Measurements from ENCODE around the gene CDRT4.

Gene CDRT4

GRCh38 chr17:15412606-15413005 lies 54.8 kb downstream of the CDRT4 start:
- ChIA-PET POLR2A (ENCODE audit: low non-redundant PET) (no interaction called here), CTCF (no interaction called here)

GRCh38 chr17:15411384-15412198 lies 55.8 kb downstream of the CDRT4 start:
- TF ChIP-seq CTCF (conservative IDR thresholded peaks at IDR 0.05; ENCODE audit: low read depth), result no peak
- ChIA-PET POLR2A (ENCODE audit: low non-redundant PET) (no interaction called here), CTCF (interaction anchor here (0.6 kb wide), 1 partner anchor 85 kb away, joined by 3 read pairs; no protein-coding TSS in a partner anchor)
- DNase-seq (ENCODE audit: low spot score), result no peak
- no peak overlapping the region for H3K27ac ChIP-seq

More at GRCh38 chr17:15412606-15413005, 54.8 kb downstream of the CDRT4 start:
- TF ChIP-seq CTCF (conservative IDR thresholded peaks at IDR 0.05; ENCODE audit: low read depth), result no peak
- no peak overlapping the region for H3K27ac ChIP-seq
- no peak for DNase-seq (ENCODE audit: low spot score)

- no peak for TF ChIP-seq CTCF (conservative IDR thresholded peaks at IDR 0.05; ENCODE audit: low read depth)
- DNase-seq (ENCODE audit: low spot score), result peak; percentile 42
- ChIA-PET POLR2A (ENCODE audit: low non-redundant PET) (no interaction called here), CTCF (no interaction called here)
- H3K27ac ChIP-seq, result 0 out of 2 replicates have a peak overlapping the region, but pooled peaks have one; percentile 32
Measured at GRCh38 chr17:15409721-15410250, 57.6 kb downstream of the CDRT4 start.

- no peak for DNase-seq (ENCODE audit: low spot score)
- ChIA-PET POLR2A (ENCODE audit: low non-redundant PET) (no interaction called here), CTCF (interaction anchor here (0.6 to 0.7 kb wide), 2 partner anchors 35 to 161 kb away, joined by 3 to 4 read pairs; no protein-coding TSS in a partner anchor)
- no peak overlapping the region for H3K27ac ChIP-seq
- TF ChIP-seq CTCF (conservative IDR thresholded peaks at IDR 0.05; ENCODE audit: low read depth), result no peak
Measured at GRCh38 chr17:15408803-15409202, 58.6 kb downstream of the CDRT4 start.

GRCh38 chr17:15406081-15406480 lies 61.3 kb downstream of the CDRT4 start:
- ChIA-PET POLR2A (ENCODE audit: low non-redundant PET) (no interaction called here), CTCF (interaction anchor here (0.7 kb wide), 1 partner anchor 148 kb away, joined by 3 read pairs; no protein-coding TSS in a partner anchor)
- no peak overlapping the region for H3K27ac ChIP-seq
- DNase-seq (ENCODE audit: low spot score), result no peak
- no peak for TF ChIP-seq CTCF (conservative IDR thresholded peaks at IDR 0.05; ENCODE audit: low read depth)

- POLR2A ChIA-PET (ENCODE audit: low non-redundant PET), result no interaction called here
- no peak for DNase-seq (ENCODE audit: low spot score)
- no peak for TF ChIP-seq CTCF (conservative IDR thresholded peaks at IDR 0.05; ENCODE audit: low read depth)
- no peak overlapping the region for H3K27ac ChIP-seq
- CTCF ChIA-PET, result no interaction called here
Measured at GRCh38 chr17:15405058-15405415, 62.4 kb downstream of the CDRT4 start.
